Measurements from ENCODE around the gene PCDHGB3.
"Not testable (repeated sequence)": the region's sequence is repeated elsewhere in the genome, so short reads cannot be mapped to it uniquely, and the experiment has no call there.

PCDHGB3 gene

GRCh38 chr5:141369994-141370848 is at the start of gene PCDHGB3:
TSS of gene PCDHGB3 (plus strand) at chr5:141370242. CDS start at chr5:141370395, 153 bp downstream.
- in situ Hi-C loops (cut with HindIII; ENCODE audit: low sequenced_read_pairs): no loop called here

GRCh38 chr5:141322261-141322660 is 47.8 kb upstream of the PCDHGB3 start:
- in situ Hi-C loops (cut with HindIII; ENCODE audit: low sequenced_read_pairs): no loop called here

- in situ Hi-C loops (cut with HindIII; ENCODE audit: low sequenced_read_pairs): loop anchor here (5.0 kb wide), 1 partner anchor 66 kb away; the partner anchor contains the start of gene PCDHGA8
These were observed 43.8 kb upstream of the PCDHGB3 start for GRCh38 chr5:141326088-141326854.

- in situ Hi-C loops (cut with HindIII; ENCODE audit: low sequenced_read_pairs): loop anchor here (5.0 kb wide), 1 partner anchor 64 kb away; the partner anchor contains the start of gene PCDHGA8
These were observed 41.8 kb upstream of the PCDHGB3 start for GRCh38 chr5:141328231-141328630.

- in situ Hi-C loops (cut with HindIII; ENCODE audit: low sequenced_read_pairs): no loop called here
These were observed 39.6 kb upstream of the PCDHGB3 start, which contains the start of gene PCDHGA1 for GRCh38 chr5:141330299-141331080. TSS of gene PCDHGA1 (plus strand) at chr5:141330514.

- in situ Hi-C loops (cut with HindIII; ENCODE audit: low sequenced_read_pairs): not testable (repeated sequence)
These were observed 37.5 kb upstream of the PCDHGB3 start for GRCh38 chr5:141332571-141332970.

GRCh38 chr5:141338538-141339306 is 31.3 kb upstream of the PCDHGB3 start, which contains the start of gene PCDHGA2:
TSS of gene PCDHGA2 (plus strand) at chr5:141338760.
- in situ Hi-C loops (cut with HindIII; ENCODE audit: low sequenced_read_pairs): loop anchor here (5.0 kb wide), 1 partner anchor 89 kb away; no protein-coding TSS in a partner anchor

- in situ Hi-C loops (cut with HindIII; ENCODE audit: low sequenced_read_pairs): not testable (repeated sequence)
These were observed 29.2 kb upstream of the PCDHGB3 start for GRCh38 chr5:141340781-141341354.

- in situ Hi-C loops (cut with HindIII; ENCODE audit: low sequenced_read_pairs): no loop called here
These were observed 27.3 kb upstream of the PCDHGB3 start for GRCh38 chr5:141342773-141343172.

- in situ Hi-C loops (cut with HindIII; ENCODE audit: low sequenced_read_pairs): no loop called here
These were observed 26.6 kb upstream of the PCDHGB3 start, which contains the start of gene PCDHGA3 for GRCh38 chr5:141343242-141343952. TSS of gene PCDHGA3 (plus strand) at chr5:141343829. CDS start at chr5:141344034, 205 bp downstream.

GRCh38 chr5:141343953-141344463 is 26.0 kb upstream of the PCDHGB3 start:
- in situ Hi-C loops (cut with HindIII; ENCODE audit: low sequenced_read_pairs): no loop called here

GRCh38 chr5:141345327-141345726 is 24.7 kb upstream of the PCDHGB3 start:
- in situ Hi-C loops (cut with HindIII; ENCODE audit: low sequenced_read_pairs): no loop called here

- in situ Hi-C loops (cut with HindIII; ENCODE audit: low sequenced_read_pairs): not testable (repeated sequence)
These were observed 24.0 kb upstream of the PCDHGB3 start for GRCh38 chr5:141346017-141346416.

- in situ Hi-C loops (cut with HindIII; ENCODE audit: low sequenced_read_pairs): no loop called here
These were observed 20.0 kb upstream of the PCDHGB3 start, which contains the start of gene PCDHGB1 for GRCh38 chr5:141349917-141350619. TSS of gene PCDHGB1 (plus strand) at chr5:141350099. CDS start at chr5:141350261, 162 bp downstream.

- in situ Hi-C loops (cut with HindIII; ENCODE audit: low sequenced_read_pairs): no loop called here
These were observed 18.5 kb upstream of the PCDHGB3 start for GRCh38 chr5:141351591-141351990.

GRCh38 chr5:141354900-141355469 is 15.1 kb upstream of the PCDHGB3 start, which contains the start of gene PCDHGA4:
TSS of gene PCDHGA4 (plus strand) at chr5:141355021. CDS start at chr5:141355108, 87 bp downstream.
- in situ Hi-C loops (cut with HindIII; ENCODE audit: low sequenced_read_pairs): no loop called here

GRCh38 chr5:141355641-141356040 is 14.4 kb upstream of the PCDHGB3 start:
- in situ Hi-C loops (cut with HindIII; ENCODE audit: low sequenced_read_pairs): no loop called here

All from endothelial cell of hepatic sinusoid (primary cell).